ENCODE results near the gene MTHFD2. TPM values are rescaled to one million over a fixed set of nuclear protein-coding genes. Genes with fewer than 3 reads are reported as not detected.

The MTHFD2 gene
- total RNA-seq (2022) (416 and 470 TPM in 2 replicates), Bru-seq, nascent RNA (percentile 99 among the genes with signal in this experiment), BruChase-seq, experiment 1, labeled RNA remaining after a 2-hour chase (percentile 99 among the genes with signal in this experiment), BruChase-seq, experiment 2, labeled RNA remaining after a 6-hour chase (percentile 100 among the genes with signal in this experiment)
- long read RNA-seq, full-length matches to known transcripts, result 551 of 696 reads
- long read RNA-seq, partial matches to known transcripts, result 47 of 696 reads
- long read RNA-seq, other reads (novel, unspliced or antisense), result 98 of 696 reads

DNA sequence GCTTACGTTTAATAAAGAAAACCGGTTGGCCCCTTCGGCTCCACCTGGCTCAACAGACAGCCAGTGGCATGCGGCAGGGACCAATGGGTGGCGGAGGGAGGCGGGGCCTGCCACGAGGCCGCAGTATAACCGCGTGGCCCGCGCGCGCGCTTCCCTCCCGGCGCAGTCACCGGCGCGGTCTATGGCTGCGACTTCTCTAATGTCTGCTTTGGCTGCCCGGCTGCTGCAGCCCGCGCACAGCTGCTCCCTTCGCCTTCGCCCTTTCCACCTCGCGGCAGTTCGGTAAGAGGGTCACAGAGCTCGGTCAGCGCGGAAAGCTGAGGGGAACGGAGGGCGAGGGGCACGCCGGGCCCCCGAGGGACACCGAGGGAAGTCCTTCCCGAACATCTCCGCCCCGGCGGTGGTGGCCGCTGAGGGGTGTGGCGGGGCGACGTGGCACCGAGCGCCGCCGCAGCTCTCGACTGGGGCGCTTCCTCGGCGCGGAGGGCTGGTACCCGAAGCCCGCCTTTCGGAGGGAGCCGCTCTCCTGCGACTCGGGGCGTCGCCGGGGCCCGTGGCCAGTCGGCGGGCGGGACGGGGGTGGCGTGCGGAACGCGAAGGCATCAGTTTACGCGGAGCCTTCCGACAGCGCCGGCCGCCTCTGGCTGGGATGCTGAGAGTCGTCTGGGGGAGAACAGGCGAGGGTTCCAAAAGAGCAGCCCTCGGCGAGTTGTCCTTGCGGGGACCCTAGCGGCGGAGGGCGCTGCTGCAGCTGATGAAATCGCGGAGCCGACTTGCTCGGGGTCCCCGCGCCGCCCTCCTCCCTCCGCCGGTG lies at the start of gene MTHFD2:
MTHFD2 (plus strand) TSS at position 155 of the 814 bp plus-strand sequence; CDS start at position 182, 27 bp downstream.
- H3K27me3 Mint-ChIP-seq (ENCODE audit: insufficient read depth, unreplicated experiment), result no peaks in the 10 kb centered on the region
- no TSS peak for BruUV-seq (replicated peaks)
- H3K36me3 Mint-ChIP-seq (ENCODE audit: insufficient read depth, unreplicated experiment), result peaks cover 58% of the 10 kb centered on the region
- Histone ChIP-seq H3K27me3 (replicated peaks; ENCODE audit: control insufficient read depth, insufficient read depth, low read length) (no peaks in the 10 kb centered on the region), H3K4me3 (ENCODE audit: low read depth, low read length) (peak within 1 kb of the TSS; percentile 80), H3K9me3 (no peaks in the 10 kb centered on the region), H3K36me3 (ENCODE audit: control insufficient read depth, insufficient read depth, low read length) (no peaks in the 10 kb centered on the region), H3K4me1 (peaks cover 12% of the 10 kb centered on the region)
- ChIA-PET POLR2A (interaction anchor here (0.6 to 2.1 kb wide), 3 partner anchors 9 to 76 kb away, joined by 3 to 19 read pairs (median 6); partner anchors contain the start of gene MOB1A), CTCF (interaction anchor here (1.3 kb wide), 1 partner anchor 20 kb away, joined by 7 read pairs; the partner anchor contains the start of gene MOB1A)
- intact Hi-C loops (cut with micrococcal nuclease; ENCODE audit: unreplicated experiment), result loop anchor here (1.0 to 2.0 kb wide), 2 partner anchors 20 to 50 kb away; partner anchors contain the start of gene MOB1A
- peak; percentile 98 for DNase-seq
- peaks cover 26% of the 10 kb centered on the region for H3K4me1 Mint-ChIP-seq (ENCODE audit: low read depth, unreplicated experiment)
- TF ChIP-seq, protein P1, sequence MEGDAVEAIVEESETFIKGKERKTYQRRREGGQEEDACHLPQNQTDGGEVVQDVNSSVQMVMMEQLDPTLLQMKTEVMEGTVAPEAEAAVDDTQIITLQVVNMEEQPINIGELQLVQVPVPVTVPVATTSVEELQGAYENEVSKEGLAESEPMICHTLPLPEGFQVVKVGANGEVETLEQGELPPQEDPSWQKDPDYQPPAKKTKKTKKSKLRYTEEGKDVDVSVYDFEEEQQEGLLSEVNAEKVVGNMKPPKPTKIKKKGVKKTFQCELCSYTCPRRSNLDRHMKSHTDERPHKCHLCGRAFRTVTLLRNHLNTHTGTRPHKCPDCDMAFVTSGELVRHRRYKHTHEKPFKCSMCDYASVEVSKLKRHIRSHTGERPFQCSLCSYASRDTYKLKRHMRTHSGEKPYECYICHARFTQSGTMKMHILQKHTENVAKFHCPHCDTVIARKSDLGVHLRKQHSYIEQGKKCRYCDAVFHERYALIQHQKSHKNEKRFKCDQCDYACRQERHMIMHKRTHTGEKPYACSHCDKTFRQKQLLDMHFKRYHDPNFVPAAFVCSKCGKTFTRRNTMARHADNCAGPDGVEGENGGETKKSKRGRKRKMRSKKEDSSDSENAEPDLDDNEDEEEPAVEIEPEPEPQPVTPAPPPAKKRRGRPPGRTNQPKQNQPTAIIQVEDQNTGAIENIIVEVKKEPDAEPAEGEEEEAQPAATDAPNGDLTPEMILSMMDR (IDR thresholded peaks at IDR 0.05; ENCODE audit: insufficient read depth in 1 of 2, low read depth in 1 of 2, low read length in 1 of 2, severe bottlenecking in 1 of 2, unreplicated experiment in 1 of 2), result peak; percentile 90
- H3K9me3 Mint-ChIP-seq (ENCODE audit: unreplicated experiment), result no peaks in the 10 kb centered on the region
- H3K4me3 Mint-ChIP-seq (ENCODE audit: unreplicated experiment), result peak within 1 kb of the TSS; percentile 91
- H3K27ac Mint-ChIP-seq (ENCODE audit: unreplicated experiment), result peak within 1 kb of the TSS; percentile 100

DNA sequence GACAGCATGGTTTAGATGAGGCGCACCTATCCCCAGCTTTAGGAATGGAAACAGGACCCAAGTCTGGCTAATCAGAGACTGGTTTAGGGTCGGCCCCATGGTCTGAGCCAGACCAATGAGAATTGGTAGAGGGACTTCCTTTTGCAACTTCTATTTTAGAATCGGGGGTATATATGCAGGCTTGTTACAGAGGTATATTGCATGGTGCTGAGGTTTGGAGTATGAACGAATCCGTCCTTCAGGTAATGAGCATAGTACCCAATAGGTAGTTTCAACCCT lies 49.2 kb upstream of the MTHFD2 start:
- BruUV-seq (replicated peaks), result no TSS peak
- CTCF ChIA-PET, result interaction anchor here (0.5 to 2.1 kb wide), 4 partner anchors 29 to 101 kb away, joined by 4 to 12 read pairs (median 7); partner anchors contain the start of gene MOB1A
- TF ChIP-seq, protein P1 (IDR thresholded peaks at IDR 0.05; ENCODE audit: insufficient read depth in 1 of 2, low read depth in 1 of 2, low read length in 1 of 2, severe bottlenecking in 1 of 2, unreplicated experiment in 1 of 2), result no peak
- H3K36me3 Mint-ChIP-seq (ENCODE audit: insufficient read depth, unreplicated experiment), result peaks cover 42% of the 10 kb centered on the region
- POLR2A ChIA-PET, result interaction anchor here (1.6 kb wide), 1 partner anchor 29 kb away, joined by 7 read pairs; no protein-coding TSS in a partner anchor
- H3K27me3 ChIP-seq (replicated peaks; ENCODE audit: control insufficient read depth, insufficient read depth, low read length), result no peaks in the 10 kb centered on the region
- H3K36me3 ChIP-seq (ENCODE audit: control insufficient read depth, insufficient read depth, low read length), result no peaks in the 10 kb centered on the region; the same call in 1 of the 2 replicates
- H3K4me3 Mint-ChIP-seq (ENCODE audit: unreplicated experiment), result no peak overlapping the region
- H3K4me1 Mint-ChIP-seq (ENCODE audit: low read depth, unreplicated experiment), result peaks cover 6% of the 10 kb centered on the region
- peaks cover 7% of the 10 kb centered on the region; the same call in 1 of the 2 replicates for H3K4me1 ChIP-seq
- H3K9me3 ChIP-seq, result no peaks in the 10 kb centered on the region
- no peaks in the 10 kb centered on the region for H3K27me3 Mint-ChIP-seq (ENCODE audit: insufficient read depth, unreplicated experiment)
- no peaks in the 10 kb centered on the region for H3K9me3 Mint-ChIP-seq (ENCODE audit: unreplicated experiment)
- DNase-seq, result no peak
- intact Hi-C loops (cut with micrococcal nuclease; ENCODE audit: unreplicated experiment), result loop anchor here (2.0 to 10.0 kb wide), 3 partner anchors 30 to 214 kb away; partner anchors contain the start of genes MOB1A and MTHFD2
- H3K4me3 ChIP-seq (ENCODE audit: low read depth, low read length), result peak overlapping the region; percentile 68
- H3K27ac Mint-ChIP-seq (ENCODE audit: unreplicated experiment), result no peak overlapping the region

All from Caco-2 (cell line).